IMR-90 (cell line): ENCODE results near the gene CNPY1. TPM values are rescaled to one million over a fixed set of nuclear protein-coding genes. Genes with fewer than 3 reads are reported as not detected.

ENCODE experiments used
- ATAC-seq: fragments of 200-7000 bp; cut with Tn5 transposase; 2 replicates; pipeline ENCODE4 v1.9.1; 2020; ENCODE audit warnings: low read depth, mild to moderate bottlenecking, moderate library complexity
- BruUV-seq: library from RNA; stranded (reverse); fragments of 400-500 nt; replicated peaks from 2 replicates; lab custom pipeline; 2021; lab: Mats Ljungman, UMichigan
- CTCF ChIA-PET: fragments of 300-600 bp; formaldehyde crosslinking; extraction: SDS; loops from one replicate; lab custom pipeline; 2021; ENCODE audit warnings: antibody characterized with exemption; lab: Yijun Ruan, JAX
- POLR2A ChIA-PET: fragments of 300-600 bp; sonication (Branson Sonifier 250); formaldehyde crosslinking; loops from one replicate; lab custom pipeline; 2022; ENCODE audit warnings: antibody characterized with exemption; ENCODE audit not compliant: unreplicated experiment; lab: Charles Lee
- DNase-seq: peaks from one replicate; pipeline ENCODE4 v3.0.0; 2013
- H2AFZ ChIP-seq: replicated peaks from 2 replicates; pipeline ENCODE3; 2013; ENCODE audit warnings: low read length, mild to moderate bottlenecking; ENCODE audit not compliant: poor library complexity
- H2AK5ac ChIP-seq: 2 replicates; pipeline ENCODE4 v1.6.1; 2013; ENCODE audit warnings: low read depth, low read length, inconsistent platforms
- H2AK9ac ChIP-seq: replicated peaks from 2 replicates; pipeline ENCODE3; 2013; ENCODE audit warnings: mild to moderate bottlenecking, low read depth, low read length, moderate library complexity; ENCODE audit not compliant: poor library complexity
- H2BK120ac ChIP-seq: 2 replicates; pipeline ENCODE4 v1.6.1; 2013; ENCODE audit warnings: low read depth, low read length, inconsistent platforms
- H2BK15ac ChIP-seq: 3 replicates; pipeline ENCODE4 v1.6.1; 2013; ENCODE audit warnings: low read depth, low read length, inconsistent platforms
- H2BK20ac ChIP-seq: 2 replicates; pipeline ENCODE4 v1.6.1; 2013; ENCODE audit warnings: low read depth, mild to moderate bottlenecking, inconsistent platforms, low read length, moderate library complexity
- H2BK5ac ChIP-seq: 2 replicates; pipeline ENCODE4 v1.6.1; 2013; ENCODE audit warnings: mild to moderate bottlenecking, low read depth, low read length, inconsistent platforms; ENCODE audit not compliant: poor library complexity, severe bottlenecking
- H3K14ac ChIP-seq: replicated peaks from 2 replicates; pipeline ENCODE4 v1.6.1; 2013; ENCODE audit warnings: low read depth, low read length, inconsistent platforms
- H3K18ac ChIP-seq: 2 replicates; pipeline ENCODE4 v1.6.1; 2013; ENCODE audit warnings: low read depth, low read length, control low read depth
- H3K23ac ChIP-seq: 2 replicates; pipeline ENCODE4 v1.6.1; 2013; ENCODE audit warnings: low read depth, low read length, inconsistent platforms
- H3K27ac ChIP-seq: 2 replicates; pipeline ENCODE4 v1.5.1; 2013; ENCODE audit warnings: mild to moderate bottlenecking, control low read depth, low read length; ENCODE audit not compliant: insufficient read depth
- H3K27me3 ChIP-seq: 2 replicates; pipeline ENCODE4 v1.6.1; 2013; ENCODE audit warnings: low read length; ENCODE audit not compliant: control insufficient read depth, insufficient read depth
- H3K36me3 ChIP-seq: 2 replicates; pipeline ENCODE4 v1.6.1; 2013; ENCODE audit warnings: low read length, mixed read lengths; ENCODE audit not compliant: control insufficient read depth, insufficient read depth
- H3K4ac ChIP-seq: 2 replicates; pipeline ENCODE4 v1.6.1; 2013; ENCODE audit warnings: low read depth, low read length, inconsistent platforms
- H3K4me1 ChIP-seq: 2 replicates; pipeline ENCODE4 v1.6.1; 2013; ENCODE audit warnings: low read length, mixed read lengths; ENCODE audit not compliant: control insufficient read depth, insufficient read depth
- H3K4me2 ChIP-seq: 2 replicates; pipeline ENCODE4 v1.6.1; 2013; ENCODE audit warnings: low read depth, mild to moderate bottlenecking, control low read depth, low read length, moderate library complexity
- H3K4me3 ChIP-seq: 2 replicates; pipeline ENCODE4 v1.5.1; 2013; ENCODE audit warnings: low read depth, mild to moderate bottlenecking, control low read depth, low read length, moderate library complexity; ENCODE audit not compliant: insufficient read depth
- H3K56ac ChIP-seq: 2 replicates; pipeline ENCODE4 v1.6.1; 2013; ENCODE audit warnings: low read length, inconsistent platforms; ENCODE audit not compliant: insufficient read depth; ENCODE audit errors: extremely low read depth
- H3K79me1 ChIP-seq, 2 experiments: 2 replicates each; pipeline ENCODE4 v1.6.1; 2013; ENCODE audit warnings: low read length in 2 of 2, inconsistent platforms in 1 of 2, low read depth in 1 of 2
- H3K9ac ChIP-seq: 2 replicates; pipeline ENCODE4 v1.6.1; 2013; ENCODE audit warnings: low read depth, low read length, control low read depth
- H3K9me1 ChIP-seq: 2 replicates; pipeline ENCODE4 v1.6.1; 2013; ENCODE audit warnings: low read length, inconsistent platforms; ENCODE audit not compliant: insufficient read depth
- H3K9me3 ChIP-seq: 2 replicates; pipeline ENCODE4 v1.6.1; 2013; ENCODE audit warnings: low read length; ENCODE audit not compliant: control insufficient read depth, insufficient read depth
- H4K20me1 ChIP-seq: 2 replicates; pipeline ENCODE4 v1.6.1; 2013; ENCODE audit warnings: low read length, inconsistent platforms; ENCODE audit not compliant: insufficient read depth
- H4K5ac ChIP-seq: 2 replicates; pipeline ENCODE4 v1.6.1; 2013; ENCODE audit warnings: mild to moderate bottlenecking, low read depth, low read length, control low read depth
- H4K8ac ChIP-seq, 2 experiments: 2 replicates each; pipeline ENCODE4 v1.6.1; 2013; ENCODE audit warnings: low read depth in 2 of 2, low read length in 2 of 2, control low read depth in 1 of 2, inconsistent platforms in 1 of 2
- H4K91ac ChIP-seq: 2 replicates; pipeline ENCODE4 v1.6.1; 2013; ENCODE audit warnings: low read depth, low read length, inconsistent platforms; ENCODE audit not compliant: insufficient read depth
- BHLHE40 ChIP-seq: fragments of 150-350 bp; IDR thresholded peaks from 2 replicates; pipeline ENCODE4 v1.6.1; 2016; ENCODE audit warnings: mild to moderate bottlenecking, low read depth, low read length
- CEBPB ChIP-seq: IDR thresholded peaks from 2 replicates; pipeline ENCODE4 v1.6.1; 2012; ENCODE audit warnings: low read depth, low read length, improper control_type of control experiment
- CHD1 ChIP-seq: IDR thresholded peaks from 2 replicates; pipeline ENCODE4 v1.6.1; 2012; ENCODE audit warnings: low read depth, low read length, improper control_type of control experiment
- CTCF ChIP-seq: conservative IDR thresholded peaks from 2 replicates; pipeline ENCODE4 v1.5.1; 2012; ENCODE audit warnings: mild to moderate bottlenecking, low read depth, low read length, improper control_type of control experiment
- ELK1 ChIP-seq: fragments of 150-350 bp; IDR thresholded peaks from 2 replicates; pipeline ENCODE4 v1.6.1; 2016; ENCODE audit warnings: low read depth, mild to moderate bottlenecking, low read length, moderate library complexity, borderline replicate concordance
- FOS ChIP-seq: fragments of 150-350 bp; IDR thresholded peaks from 2 replicates; pipeline ENCODE4 v1.6.1; 2016; ENCODE audit warnings: low read depth, low read length
- MAFK ChIP-seq: IDR thresholded peaks from 2 replicates; pipeline ENCODE4 v1.6.1; 2012; ENCODE audit warnings: low read depth, low read length, improper control_type of control experiment
- MAZ ChIP-seq: IDR thresholded peaks from 2 replicates; pipeline ENCODE4 v1.6.1; 2012; ENCODE audit warnings: low read depth, mild to moderate bottlenecking, low read length, improper control_type of control experiment, moderate library complexity, borderline replicate concordance
- MXI1 ChIP-seq: IDR thresholded peaks from 2 replicates; pipeline ENCODE4 v1.6.1; 2012; ENCODE audit warnings: low read depth, mild to moderate bottlenecking, low read length, moderate library complexity, borderline replicate concordance
- NFE2L2 ChIP-seq: fragments of 150-350 bp; IDR thresholded peaks from 2 replicates; pipeline ENCODE4 v1.6.1; 2016; ENCODE audit warnings: low read depth, mild to moderate bottlenecking, low read length
- POLR2A ChIP-seq: IDR thresholded peaks from 2 replicates; pipeline ENCODE4 v1.6.1; 2012; ENCODE audit warnings: mild to moderate bottlenecking, low read depth, low read length
- RAD21 ChIP-seq: IDR thresholded peaks from 2 replicates; pipeline ENCODE4 v1.6.1; 2012; ENCODE audit warnings: low read length, improper control_type of control experiment
- RCOR1 ChIP-seq: IDR thresholded peaks from 2 replicates; pipeline ENCODE4 v1.6.1; 2012; ENCODE audit warnings: mild to moderate bottlenecking, low read length, improper control_type of control experiment; ENCODE audit not compliant: insufficient replicate concordance
- RFX5 ChIP-seq: IDR thresholded peaks from 2 replicates; pipeline ENCODE4 v1.8.0; 2012; ENCODE audit warnings: low read depth, mild to moderate bottlenecking, low read length, moderate library complexity
- SMC3 ChIP-seq: fragments of 150-350 bp; IDR thresholded peaks from 2 replicates; pipeline ENCODE4 v1.6.1; 2016; ENCODE audit warnings: low read depth, mild to moderate bottlenecking, antibody characterized with exemption, low read length, moderate library complexity
- USF2 ChIP-seq: fragments of 150-350 bp; IDR thresholded peaks from 2 replicates; pipeline ENCODE4 v1.6.1; 2017; ENCODE audit warnings: mild to moderate bottlenecking, antibody characterized with exemption, low read length, low read depth
- WGBS, 2 experiments: methylation state at CpG; one replicate each; pipeline versions ENCODE4 v1.1.5 to v1.1.7; 2013; ENCODE audit warnings: missing lambda C conversion rate in 2 of 2; ENCODE audit not compliant: insufficient read length in 1 of 2; ENCODE audit errors: extremely low coverage in 2 of 2; 5-methylcytosine and 5-hydroxymethylcytosine counted together
- dilution Hi-C: fragments of 300-500 bp; cut with HindIII; formaldehyde crosslinking; loops from one replicate; pipeline ENCODE4 v1.14.3; 2018; ENCODE audit warnings: low sequenced_read_pairs; ENCODE audit not compliant: unreplicated experiment
- in situ Hi-C: fragments of 300-500 bp; cut with MboI; formaldehyde crosslinking; loops from 3 replicates; pipeline ENCODE4 v1.14.3; 2019; ENCODE audit warnings: low sequenced_read_pairs, inconsistent platforms, mixed read lengths
- intact Hi-C: fragments of 100-400 bp; cut with micrococcal nuclease; formaldehyde crosslinking; loops from 2 replicates; pipeline ENCODE4 v1.10.0; 2022
- polyA plus RNA-seq, 3 experiments: library from polyadenylated mRNA; depleted of rRNA; stranded (reverse); fragments of >200 nt; gene quantifications; 2 replicates each; pipeline ENCODE4 v1.2.3, GENCODE V29; 2012; ENCODE audit warnings: low replicate concordance in 1 of 3
- total RNA-seq: library from RNA; depleted of rRNA; stranded (reverse); fragments of >200 nt; gene quantifications from 2 replicates; pipeline ENCODE4 v1.2.3, GENCODE V29; 2012

The CNPY1 gene
- total and polyA plus RNA-seq, 2 of the 4 experiments (the other 2 are of a cell fraction), result not detected

- ChIA-PET CTCF (no interaction called here), POLR2A (no interaction called here)
- no peak overlapping the region for H3K4me2 ChIP-seq
- H3K23ac ChIP-seq, result no peak overlapping the region
- H2BK120ac ChIP-seq, result no peak overlapping the region
- no peak overlapping the region for H3K27ac ChIP-seq
- H3K18ac ChIP-seq, result no peak overlapping the region
- no TSS peak for BruUV-seq
- H2AK5ac ChIP-seq, result no peak overlapping the region
- no peak overlapping the region for H2AFZ ChIP-seq
- H2BK20ac ChIP-seq, result no peak overlapping the region
- no peaks in the 10 kb centered on the region for H3K9me1 ChIP-seq
- no peak overlapping the region for H4K91ac ChIP-seq
- H3K27me3 ChIP-seq, result peaks cover 86% of the 10 kb centered on the region
- no peak overlapping the region for H3K4ac ChIP-seq
- WGBS, 2 experiments, result 7% methylated on average over 11 of the region's 33 CpGs; no CpG with 5 or more reads in 1 of the 2 experiments
- in situ Hi-C loops (no loop called here), dilution Hi-C loops (no loop called here), intact Hi-C loops (no loop called here)
- H4K8ac ChIP-seq, result no peak overlapping the region
- H3K4me1 ChIP-seq, result no peaks in the 10 kb centered on the region
- DNase-seq, result no peak
- H3K36me3 ChIP-seq, result no peaks in the 10 kb centered on the region
- no peak overlapping the region for H3K56ac ChIP-seq
- no peak overlapping the region for H2BK5ac ChIP-seq
- no peak overlapping the region for H3K14ac ChIP-seq
- no peaks in the 10 kb centered on the region for H3K79me1 ChIP-seq
- H4K20me1 ChIP-seq, result no peaks in the 10 kb centered on the region
- H4K5ac ChIP-seq, result no peak overlapping the region
- H3K9me3 ChIP-seq, result peaks cover 3% of the 10 kb centered on the region; the same call in 1 of the 2 replicates
- H3K9ac ChIP-seq, result no peak overlapping the region
- no peak overlapping the region for H3K4me3 ChIP-seq
- no peak overlapping the region for H2BK15ac ChIP-seq
- H2AK9ac ChIP-seq, result no peak overlapping the region
- no peak for ATAC-seq
- no peak for TF ChIP-seq FOS
- TF ChIP-seq CTCF, result no peak
- no peak for TF ChIP-seq NFE2L2
- no peak for TF ChIP-seq MAZ
- TF ChIP-seq RAD21, result no peak
- TF ChIP-seq CHD1, result no peak
- no peak for TF ChIP-seq BHLHE40
- TF ChIP-seq SMC3, result no peak
- TF ChIP-seq MAFK, result no peak
- TF ChIP-seq RFX5, result no peak
- no peak for TF ChIP-seq ELK1
- TF ChIP-seq MXI1, result no peak
- TF ChIP-seq USF2, result no peak
- no peak for TF ChIP-seq POLR2A
- TF ChIP-seq RCOR1, result no peak
- TF ChIP-seq CEBPB, result no peak
Measured at GRCh38 chr7:155462163-155462735, 84.1 kb downstream of the CNPY1 start.
